Measurements from ENCODE around the gene MYO7A.

The MYO7A gene

DNA sequence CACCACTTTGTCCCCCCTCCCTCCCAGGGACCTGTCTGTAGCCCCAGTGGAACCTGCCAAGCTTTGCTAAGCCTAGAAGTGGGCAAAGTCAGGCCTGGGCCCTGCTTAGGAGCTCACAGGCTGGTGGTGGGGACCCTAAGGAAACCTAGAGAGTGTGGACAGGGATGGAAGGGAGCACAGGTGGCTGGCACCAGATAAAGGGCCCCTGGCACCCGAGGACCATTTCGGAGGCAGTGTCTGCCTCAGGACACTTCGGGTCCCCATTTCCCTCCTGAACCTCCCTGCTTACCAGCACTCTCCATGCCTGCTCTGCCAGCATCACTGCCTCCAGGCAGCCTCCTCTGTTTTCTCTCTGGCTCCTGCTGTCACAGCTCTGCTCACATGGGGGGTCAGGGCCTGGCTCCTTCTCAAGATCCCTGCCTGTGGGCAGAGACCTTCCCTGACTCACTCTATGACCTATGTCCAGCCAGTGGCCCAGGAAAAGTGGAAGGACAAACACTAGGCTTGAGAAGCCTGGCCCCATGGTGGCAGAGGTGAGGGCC is 39.0 kb upstream of the MYO7A start:
- no peak for DNase-seq (ENCODE audit: low read depth)
- no peak overlapping the region for H3K4me3 ChIP-seq (ENCODE audit: low read depth, low read length)
- TF ChIP-seq, protein P1, sequence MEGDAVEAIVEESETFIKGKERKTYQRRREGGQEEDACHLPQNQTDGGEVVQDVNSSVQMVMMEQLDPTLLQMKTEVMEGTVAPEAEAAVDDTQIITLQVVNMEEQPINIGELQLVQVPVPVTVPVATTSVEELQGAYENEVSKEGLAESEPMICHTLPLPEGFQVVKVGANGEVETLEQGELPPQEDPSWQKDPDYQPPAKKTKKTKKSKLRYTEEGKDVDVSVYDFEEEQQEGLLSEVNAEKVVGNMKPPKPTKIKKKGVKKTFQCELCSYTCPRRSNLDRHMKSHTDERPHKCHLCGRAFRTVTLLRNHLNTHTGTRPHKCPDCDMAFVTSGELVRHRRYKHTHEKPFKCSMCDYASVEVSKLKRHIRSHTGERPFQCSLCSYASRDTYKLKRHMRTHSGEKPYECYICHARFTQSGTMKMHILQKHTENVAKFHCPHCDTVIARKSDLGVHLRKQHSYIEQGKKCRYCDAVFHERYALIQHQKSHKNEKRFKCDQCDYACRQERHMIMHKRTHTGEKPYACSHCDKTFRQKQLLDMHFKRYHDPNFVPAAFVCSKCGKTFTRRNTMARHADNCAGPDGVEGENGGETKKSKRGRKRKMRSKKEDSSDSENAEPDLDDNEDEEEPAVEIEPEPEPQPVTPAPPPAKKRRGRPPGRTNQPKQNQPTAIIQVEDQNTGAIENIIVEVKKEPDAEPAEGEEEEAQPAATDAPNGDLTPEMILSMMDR (conservative IDR thresholded peaks at IDR 0.05; ENCODE audit: low read depth, low read length) = no peak

DNA sequence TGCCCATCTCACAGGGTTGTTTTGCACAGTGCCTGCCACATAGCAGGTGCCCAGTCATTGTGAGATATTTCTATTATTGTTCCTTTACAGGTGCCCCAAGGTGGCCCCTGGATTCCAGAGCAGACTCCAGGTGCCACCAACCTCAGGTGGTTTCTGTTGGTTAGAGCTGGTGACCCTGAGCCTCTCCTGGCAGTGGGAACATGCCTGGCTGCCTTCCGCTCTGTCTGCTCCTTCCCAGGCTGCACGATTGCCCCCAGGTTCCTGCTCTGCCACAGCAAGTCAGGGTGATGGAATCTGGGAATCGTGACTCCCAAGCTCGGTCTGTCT is 38.0 kb upstream of the MYO7A start:
- H3K4me3 ChIP-seq (ENCODE audit: low read depth, low read length) = no peak overlapping the region
- TF ChIP-seq, protein P1 (conservative IDR thresholded peaks at IDR 0.05; ENCODE audit: low read depth, low read length) = no peak
- DNase-seq (ENCODE audit: low read depth) = no peak

DNA sequence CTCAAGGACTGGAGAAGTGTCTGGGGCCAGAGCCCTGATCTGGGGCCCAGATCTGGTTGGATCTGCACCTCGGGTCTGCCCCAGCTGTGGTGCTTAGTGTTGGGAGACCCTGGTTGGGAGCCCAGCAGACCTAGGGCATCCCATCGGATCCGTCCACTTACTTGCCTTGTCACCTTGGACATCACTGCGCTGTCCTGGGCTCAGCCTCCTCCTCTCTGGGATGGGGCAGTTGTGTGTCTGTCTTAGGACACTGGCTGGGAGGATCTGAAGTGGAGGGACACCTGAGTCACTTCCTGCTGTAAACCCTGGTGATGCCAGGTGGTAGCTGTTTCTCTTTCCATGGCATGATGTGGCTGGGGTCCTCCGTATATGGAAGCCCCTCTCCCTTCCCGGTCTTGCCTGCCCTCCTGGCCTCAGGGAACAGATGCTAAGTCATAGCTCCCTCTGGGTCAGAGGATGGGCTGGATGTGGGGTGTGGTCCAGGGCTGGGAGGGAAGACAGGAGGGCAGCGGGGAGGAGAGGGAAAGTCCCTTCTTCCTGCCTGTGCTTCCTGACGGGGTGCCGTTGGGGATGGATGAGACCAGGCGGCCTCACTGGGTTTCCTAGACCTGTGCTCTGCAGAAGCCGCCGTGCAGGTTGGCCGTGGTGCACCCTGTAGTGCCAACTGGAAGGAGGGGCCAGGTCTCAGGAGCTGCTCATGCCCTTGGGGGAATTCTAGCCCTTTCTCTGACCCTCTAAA is 37.5 kb upstream of the MYO7A start:
- no peak for DNase-seq (ENCODE audit: low read depth)

DNA sequence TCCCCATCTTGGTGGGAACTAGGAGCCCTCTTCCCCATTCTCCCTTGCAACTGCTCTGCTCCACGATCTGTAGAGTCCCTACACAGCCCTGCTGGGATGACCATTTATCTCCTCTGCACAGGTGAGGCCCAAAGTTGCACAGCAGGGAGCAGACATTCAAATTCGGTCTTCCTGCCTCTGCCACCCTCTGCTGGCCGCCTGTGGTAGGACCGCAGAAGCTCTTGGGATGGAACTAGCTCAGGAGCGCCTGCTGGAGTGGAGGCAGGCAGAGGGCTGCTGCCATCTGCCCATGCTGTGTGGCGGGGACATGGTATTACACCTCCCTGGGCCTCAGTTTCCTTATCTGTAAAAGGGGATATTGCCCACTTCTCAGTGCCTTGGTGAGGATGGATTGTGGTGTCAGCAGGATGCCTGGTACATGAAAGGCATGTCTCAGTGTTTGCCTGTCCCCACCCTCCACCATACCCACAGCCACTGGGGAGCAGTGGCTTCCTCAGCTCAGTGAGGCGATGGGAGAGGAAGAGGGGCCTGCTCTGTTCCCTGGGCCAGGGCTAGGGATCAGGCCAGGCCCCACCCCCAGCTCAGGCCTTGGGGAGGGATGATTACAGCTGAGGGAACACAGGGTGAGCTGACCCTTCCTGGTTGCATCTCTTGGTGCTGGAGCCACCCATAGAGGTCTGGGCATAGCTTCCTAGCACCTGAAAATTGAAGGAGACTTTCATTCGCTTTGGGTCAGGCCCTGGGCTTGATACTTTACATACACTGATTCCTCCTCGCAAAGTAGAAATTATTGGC is 36.7 kb upstream of the MYO7A start:
- TF ChIP-seq, protein P1 (conservative IDR thresholded peaks at IDR 0.05; ENCODE audit: low read depth, low read length) = peak; percentile 94
- DNase-seq (ENCODE audit: low read depth) = peak; percentile 82
- no peak overlapping the region for H3K4me3 ChIP-seq (ENCODE audit: low read depth, low read length)

More for the DNA sequence above, 37.5 kb upstream of the MYO7A start:
- TF ChIP-seq, protein P1 (conservative IDR thresholded peaks at IDR 0.05; ENCODE audit: low read depth, low read length) = no peak
- no peak overlapping the region for H3K4me3 ChIP-seq (ENCODE audit: low read depth, low read length)

DNA sequence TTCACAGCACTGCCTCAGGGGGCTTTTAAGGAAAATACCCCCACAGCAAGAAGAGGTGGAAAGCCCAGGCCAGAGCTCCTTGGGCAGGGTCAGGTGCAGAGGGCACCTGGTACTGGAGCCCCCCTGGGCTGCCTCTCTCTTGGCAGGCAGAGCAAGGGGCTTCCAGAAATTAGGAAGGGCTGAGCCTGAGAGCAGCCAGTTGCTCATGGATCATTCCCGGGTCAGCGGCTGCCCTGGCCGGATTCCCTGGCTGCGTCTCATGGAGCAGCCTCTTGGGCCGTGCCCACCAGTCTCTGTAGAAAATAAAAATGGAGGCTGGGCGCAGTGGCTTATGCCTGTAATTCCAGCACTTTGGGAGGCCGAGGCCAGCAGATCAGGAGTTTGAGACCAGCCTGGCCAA is 35.7 kb upstream of the MYO7A start:
- no peak for DNase-seq (ENCODE audit: low read depth)
- H3K4me3 ChIP-seq (ENCODE audit: low read depth, low read length) = no peak overlapping the region
- TF ChIP-seq, protein P1 (conservative IDR thresholded peaks at IDR 0.05; ENCODE audit: low read depth, low read length) = no peak

DNA sequence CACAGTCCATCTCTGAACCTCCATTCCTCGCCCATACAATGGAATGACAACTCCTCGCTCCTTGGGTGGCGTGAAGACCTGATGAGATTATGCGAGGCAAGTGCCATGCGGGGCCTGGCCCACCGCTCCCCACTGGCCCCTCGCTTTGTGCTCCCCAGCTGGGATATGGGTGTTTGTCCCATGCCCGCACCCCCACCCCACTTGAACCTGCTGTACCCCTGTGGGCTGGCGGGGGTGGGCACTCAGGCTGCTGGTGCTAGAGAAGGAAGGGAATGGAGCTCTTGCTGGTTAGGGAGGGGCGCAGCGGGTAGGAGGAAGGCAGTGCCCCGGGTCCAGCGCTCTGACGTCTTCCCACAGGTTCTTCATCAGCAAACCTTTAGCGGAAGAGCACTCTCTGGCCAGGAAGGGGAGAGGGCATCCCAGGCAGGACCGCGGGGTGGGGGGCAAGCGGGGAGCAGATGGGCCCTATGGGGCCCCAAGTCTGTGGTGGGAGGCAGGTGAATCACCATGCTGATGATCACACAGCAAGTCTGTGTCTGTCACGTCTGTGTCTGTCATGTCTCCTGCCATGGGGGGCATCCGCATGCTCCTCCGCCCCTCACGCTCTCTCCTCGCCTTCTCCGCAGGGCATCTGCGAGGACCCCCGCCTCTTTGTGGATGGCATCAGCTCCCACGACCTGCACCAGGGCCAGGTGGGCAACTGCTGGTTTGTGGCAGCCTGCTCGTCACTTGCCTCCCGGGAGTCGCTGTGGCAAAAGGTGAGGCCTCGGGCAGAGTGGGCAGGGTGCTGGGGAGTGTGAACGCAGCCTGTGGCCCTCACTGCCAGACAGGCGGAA is 34.8 kb upstream of the MYO7A start:
- no peak for DNase-seq (ENCODE audit: low read depth)
- TF ChIP-seq, protein P1 (conservative IDR thresholded peaks at IDR 0.05; ENCODE audit: low read depth, low read length) = no peak
- no peak overlapping the region for H3K4me3 ChIP-seq (ENCODE audit: low read depth, low read length)

Measured in choroid plexus epithelial cell (primary cell).